Fibroblast of villous mesenchyme (primary cell): ENCODE results near the gene CNOT6. TPM values are rescaled to one million over a fixed set of nuclear protein-coding genes. Genes with fewer than 3 reads are reported as not detected.
"Not testable (repeated sequence)": the region's sequence is repeated elsewhere in the genome, so short reads cannot be mapped to it uniquely, and the experiment has no call there.

ENCODE experiments used
- DNase-seq: peaks from one replicate; pipeline ENCODE4 v3.0.0-alpha.2; 2010; ENCODE audit warnings: low read depth
- H3K4me3 ChIP-seq: 2 replicates; pipeline ENCODE4 v1.5.1; 2011; ENCODE audit warnings: low read depth, mild to moderate bottlenecking, low read length
- CTCF ChIP-seq: IDR thresholded peaks from 2 replicates; pipeline ENCODE4 v1.5.1; 2012; ENCODE audit warnings: low read depth, mild to moderate bottlenecking, low read length; ENCODE audit not compliant: insufficient read depth
- total RNA-seq: library from RNA; depleted of rRNA; stranded (reverse); fragments of >200 nt; gene quantifications from 2 replicates; pipeline ENCODE4 v1.2.3, GENCODE V29; 2012

The CNOT6 gene
- total RNA-seq, 1 donor, result 16.4 TPM

GRCh38 chr5:180491496-180491895 lies 2.7 kb upstream of the CNOT6 start:
- no peak for DNase-seq
- H3K4me3 ChIP-seq, result no peak overlapping the region
- no peak for TF ChIP-seq CTCF

GRCh38 chr5:180492226-180492903 lies 1.8 kb upstream of the CNOT6 start:
- H3K4me3 ChIP-seq, result no peak overlapping the region
- no peak for TF ChIP-seq CTCF

GRCh38 chr5:180494510-180495181 lies 467 bp downstream of the CNOT6 start:
- peak; percentile 28 for DNase-seq
- no peak for TF ChIP-seq CTCF
- H3K4me3 ChIP-seq, result peak overlapping the region; percentile 79

More at GRCh38 chr5:180492226-180492903, 1.8 kb upstream of the CNOT6 start:
- DNase-seq, result no peak

- DNase-seq, result no peak
Measured at GRCh38 chr5:180495292-180495691, 1.1 kb downstream of the CNOT6 start.

GRCh38 chr5:180495991-180496741 lies 2.0 kb downstream of the CNOT6 start:
- peak overlapping the region; percentile 79 for H3K4me3 ChIP-seq
- TF ChIP-seq CTCF, result no peak
- DNase-seq, result no peak

More at GRCh38 chr5:180495292-180495691, 1.1 kb downstream of the CNOT6 start:
- peak overlapping the region; percentile 79 for H3K4me3 ChIP-seq
- TF ChIP-seq CTCF, result no peak

DNA sequence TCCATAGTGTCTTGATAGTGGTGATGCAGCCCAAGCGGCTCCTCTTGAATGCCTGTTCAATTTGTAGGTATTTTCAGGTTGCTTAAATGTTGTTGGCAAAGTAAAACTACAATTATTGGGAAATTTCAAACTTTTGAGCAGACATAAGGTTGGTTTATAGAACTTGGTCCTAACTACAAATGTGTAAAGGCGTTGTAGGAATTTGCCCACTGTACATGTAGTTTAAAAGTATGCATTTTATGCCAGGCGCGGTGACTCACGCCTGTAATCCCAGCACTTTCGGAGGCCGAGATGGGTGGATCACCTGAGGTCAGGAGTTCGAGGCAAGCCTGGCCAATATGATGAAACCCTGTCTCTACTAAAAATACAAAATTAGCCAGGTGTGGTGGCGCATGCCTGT lies 2.6 kb downstream of the CNOT6 start:
- not testable (repeated sequence) for H3K4me3 ChIP-seq

DNA sequence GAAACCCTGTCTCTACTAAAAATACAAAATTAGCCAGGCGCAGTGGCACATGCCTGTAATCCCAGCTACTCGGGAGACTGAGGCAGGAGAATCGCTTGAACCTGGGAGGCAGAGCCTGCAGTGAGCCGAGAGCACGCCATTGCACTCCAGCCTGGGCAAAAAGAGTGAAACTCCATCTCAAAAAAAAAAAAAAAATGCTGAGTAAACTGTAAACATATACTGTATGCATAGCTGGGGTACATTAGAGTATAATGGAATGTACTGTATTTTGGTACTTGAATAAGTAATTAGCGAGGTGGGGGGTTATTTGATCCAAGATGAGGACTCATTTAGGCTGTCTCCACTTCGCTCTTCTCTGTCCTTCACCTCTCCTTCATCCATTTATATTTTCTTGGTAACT lies 3.7 kb downstream of the CNOT6 start:
- not testable (repeated sequence) for H3K4me3 ChIP-seq, DNase-seq

More for the DNA sequence above, 2.6 kb downstream of the CNOT6 start:
- not testable (repeated sequence) for DNase-seq
